Spleen (tissue), 7 donors: Measurements from ENCODE around the gene SHC2.
"Not testable (repeated sequence)": the region's sequence is repeated elsewhere in the genome, so short reads cannot be mapped to it uniquely, and the experiment has no call there.

Experiments used
- CTCF ChIP-seq, 11 experiments: fragments of 200-600 bp in 7 of 11; fragments of 450-650 bp in 4 of 11; sonication (generic) in 4 of 11; IDR thresholded peaks in 8 of 11; conservative IDR thresholded peaks in 3 of 11; 1 replicate in 7 of 11; 2 replicates in 4 of 11; pipeline versions ENCODE4 v1.4.0 to v1.8.0; 2016 to 2021; ENCODE audit warnings: antibody characterized with exemption in 11 of 11, inconsistent platforms in 4 of 11, mild to moderate bottlenecking in 1 of 11
- POLR2AphosphoS5 ChIP-seq, 3 donors: sonication (generic); formaldehyde crosslinking; IDR thresholded peaks; one replicate each; pipeline ENCODE4 v1.5.1; 2017; ENCODE audit warnings: antibody characterized with exemption in 3 of 3
- donor health status: DM: no; HTN: no; CAD: no; lungs with moderate emphysema.
- donor health status: DM: no; HTN: no; CAD: no.
- donor health status: DM: no; HTN: no; CAD: no.

- TF ChIP-seq POLR2AphosphoS5 (IDR thresholded peaks at IDR 0.05); CTCF (IDR thresholded peaks at IDR 0.05 in 8 of 11, conservative IDR thresholded peaks at IDR 0.05 in 3 of 11): not testable (repeated sequence)
Observed at GRCh38 chr19:450912-451481, 9.8 kb downstream of the SHC2 start.
